ENCODE measurements around the gene COL25A1.

The COL25A1 gene

GRCh38 chr4:109291707-109292238, 10.7 kb downstream of the COL25A1 start:
- DNase-seq = no peak

GRCh38 chr4:109290918-109291317, 11.5 kb downstream of the COL25A1 start:
- DNase-seq = no peak

- no peak for DNase-seq
These were observed 23.8 kb downstream of the COL25A1 start for GRCh38 chr4:109278594-109279031.

GRCh38 chr4:109276482-109277095, 25.9 kb downstream of the COL25A1 start:
- no peak for DNase-seq

GRCh38 chr4:109275066-109275745, 27.3 kb downstream of the COL25A1 start:
- DNase-seq = no peak

GRCh38 chr4:109266891-109267290, 35.6 kb downstream of the COL25A1 start:
- no peak for DNase-seq

GRCh38 chr4:109266236-109266635, 36.2 kb downstream of the COL25A1 start:
- no peak for DNase-seq

- DNase-seq = no peak
These were observed 38.7 kb downstream of the COL25A1 start for GRCh38 chr4:109263721-109264120.

- DNase-seq = no peak
These were observed 45.6 kb downstream of the COL25A1 start for GRCh38 chr4:109256818-109257217.

- no peak for DNase-seq
These were observed 47.6 kb downstream of the COL25A1 start for GRCh38 chr4:109254845-109255244.

- no peak for DNase-seq
These were observed 51.1 kb downstream of the COL25A1 start for GRCh38 chr4:109251396-109251795.

GRCh38 chr4:109248322-109248900, 54.0 kb downstream of the COL25A1 start:
- DNase-seq = no peak

GRCh38 chr4:109243871-109244270, 58.6 kb downstream of the COL25A1 start:
- no peak for DNase-seq

- no peak for DNase-seq
These were observed 63.7 kb downstream of the COL25A1 start for GRCh38 chr4:109238746-109239145.

GRCh38 chr4:109235683-109236082, 66.8 kb downstream of the COL25A1 start:
- no peak for DNase-seq

- DNase-seq = no peak
These were observed 67.9 kb downstream of the COL25A1 start for GRCh38 chr4:109234596-109234995.

GRCh38 chr4:109233570-109233969, 68.9 kb downstream of the COL25A1 start:
- DNase-seq = no peak

- no peak for DNase-seq
These were observed 69.8 kb downstream of the COL25A1 start for GRCh38 chr4:109232681-109233080.

- no peak for DNase-seq
These were observed 71.1 kb downstream of the COL25A1 start for GRCh38 chr4:109231331-109231730.

GRCh38 chr4:109229028-109229427, 73.4 kb downstream of the COL25A1 start:
- no peak for DNase-seq

- DNase-seq = no peak
These were observed 84.2 kb downstream of the COL25A1 start for GRCh38 chr4:109218288-109218687.

- no peak for DNase-seq
These were observed 86.3 kb downstream of the COL25A1 start for GRCh38 chr4:109216085-109216696.

GRCh38 chr4:109215506-109215905, 87.0 kb downstream of the COL25A1 start:
- no peak for DNase-seq
